PC-3 (cell line): ENCODE results near the gene EXO5. TPM values are rescaled to one million over a fixed set of nuclear protein-coding genes. Genes with fewer than 3 reads are reported as not detected.

Source experiments
- ATAC-seq: fragments of 200-7000 bp; cut with Tn5 transposase; 2 replicates; pipeline ENCODE4 v1.9.1; 2020; ENCODE audit warnings: mild to moderate bottlenecking, moderate library complexity
- BruUV-seq: library from RNA; stranded (reverse); fragments of 400-500 nt; replicated peaks from 2 replicates; lab custom pipeline; 2021; lab: Mats Ljungman, UMichigan
- CTCF ChIA-PET: fragments of 300-600 bp; sonication (Branson Sonifier 250); formaldehyde crosslinking; loops from one replicate; lab custom pipeline; 2022; ENCODE audit warnings: antibody characterized with exemption; lab: Charles Lee
- POLR2A ChIA-PET: fragments of 300-600 bp; sonication (Branson Sonifier 250); formaldehyde crosslinking; loops from one replicate; lab custom pipeline; 2022; ENCODE audit warnings: antibody characterized with exemption; ENCODE audit not compliant: unreplicated experiment; lab: Charles Lee
- DNase-seq: peaks from one replicate; pipeline ENCODE4 v3.0.0-alpha.2; 2015
- H2AFZ ChIP-seq: fragments of 300-600 bp; sonication (generic); 2 replicates; pipeline ENCODE4 v1.6.0; 2016; ENCODE audit warnings: antibody characterized with exemption, low read length
- H3F3A ChIP-seq: fragments of 300-600 bp; sonication (generic); one replicate; pipeline ENCODE4 v1.6.0; 2017; ENCODE audit warnings: antibody characterized with exemption, low read length, control low read depth, mild to moderate bottlenecking; ENCODE audit not compliant: unreplicated experiment
- H3K27ac ChIP-seq: fragments of 300-600 bp; sonication (generic); 2 replicates; pipeline ENCODE4 v1.5.1; 2016; ENCODE audit warnings: mild to moderate bottlenecking, low read length
- H3K27me3 ChIP-seq: fragments of 300-600 bp; sonication (generic); 2 replicates; pipeline ENCODE4 v1.6.1; 2016; ENCODE audit warnings: low read length, mixed read lengths
- H3K36me3 ChIP-seq: fragments of 300-600 bp; sonication (generic); 2 replicates; pipeline ENCODE4 v1.6.1; 2016; ENCODE audit warnings: low read depth, mixed run types, low read length, mixed read lengths
- H3K4me1 ChIP-seq: fragments of 300-600 bp; sonication (generic); 2 replicates; pipeline ENCODE4 v1.5.1; 2016; ENCODE audit warnings: low read length; ENCODE audit not compliant: insufficient read depth
- H3K4me2 ChIP-seq: fragments of 300-600 bp; sonication (generic); 2 replicates; pipeline ENCODE4 v1.6.0; 2016; ENCODE audit warnings: low read length
- H3K4me3 ChIP-seq: fragments of 300-600 bp; sonication (generic); 2 replicates; pipeline ENCODE4 v1.5.1; 2016; ENCODE audit warnings: mild to moderate bottlenecking, low read length, mixed read lengths
- H3K79me2 ChIP-seq: fragments of 300-600 bp; sonication (generic); 2 replicates; pipeline ENCODE4 v1.6.1; 2017; ENCODE audit warnings: low read length, mixed read lengths
- H3K9ac ChIP-seq: fragments of 300-600 bp; sonication (generic); 2 replicates; pipeline ENCODE4 v1.6.0; 2016; ENCODE audit warnings: mild to moderate bottlenecking, low read length
- H3K9me2 ChIP-seq: fragments of 300-600 bp; sonication (generic); replicated peaks from 2 replicates; pipeline ENCODE4 v1.6.1; 2016; ENCODE audit warnings: mixed run types, low read length, mixed read lengths
- H3K9me3 ChIP-seq: fragments of 300-600 bp; sonication (generic); 2 replicates; pipeline ENCODE4 v1.6.1; 2016; ENCODE audit warnings: low read length, mixed read lengths
- H4K20me1 ChIP-seq: fragments of 300-600 bp; sonication (generic); 2 replicates; pipeline ENCODE4 v1.6.1; 2016; ENCODE audit warnings: low read length, mixed read lengths
- CTCF ChIP-seq: fragments of 300-600 bp; sonication (generic); conservative IDR thresholded peaks from 2 replicates; pipeline ENCODE4 v1.5.1; 2017; ENCODE audit warnings: antibody characterized with exemption, low read depth, mild to moderate bottlenecking, low read length
- EZH2 ChIP-seq: fragments of 300-600 bp; sonication (generic); IDR thresholded peaks from one replicate; pipeline ENCODE4 v1.6.1; 2017; ENCODE audit warnings: antibody characterized with exemption, mild to moderate bottlenecking, low read length; ENCODE audit not compliant: unreplicated experiment
- EZH2phosphoT487 ChIP-seq: fragments of 300-600 bp; sonication (generic); IDR thresholded peaks from 2 replicates; pipeline ENCODE4 v1.6.1; 2018; ENCODE audit warnings: mild to moderate bottlenecking, antibody characterized with exemption, low read length, borderline replicate concordance
- intact Hi-C: fragments of 100-400 bp; cut with micrococcal nuclease; formaldehyde crosslinking; loops from 2 replicates; pipeline ENCODE4 v1.9.0; 2023
- total RNA-seq: library from RNA; depleted of rRNA; stranded (reverse); fragments of >200 nt; gene quantifications from 2 replicates; pipeline ENCODE4 v1.2.3, GENCODE V29; 2014; rRNA removed

The EXO5 gene
- total RNA-seq, 1 experiment from 2014 or later: 7.4 TPM

- TF ChIP-seq CTCF (no peak), EZH2phosphoT487 (no peak), EZH2 (no peak)
- intact Hi-C loops: no loop called here
- H3K4me1 ChIP-seq: no peaks in the 10 kb centered on the region
- H3K27me3 ChIP-seq: no peaks in the 10 kb centered on the region
- no peak overlapping the region for H3K9ac ChIP-seq
- DNase-seq (no peak), ATAC-seq (no peak)
- no peak overlapping the region for H3K4me2 ChIP-seq
- ChIA-PET POLR2A (no interaction called here), CTCF (no interaction called here)
- no peaks in the 10 kb centered on the region for H3K36me3 ChIP-seq
- H3K9me3 ChIP-seq: no peaks in the 10 kb centered on the region
- no peak overlapping the region for H2AFZ ChIP-seq
- no peaks in the 10 kb centered on the region for H3K79me2 ChIP-seq
- no peaks in the 10 kb centered on the region for H3F3A ChIP-seq
- H4K20me1 ChIP-seq: no peaks in the 10 kb centered on the region
- H3K4me3 ChIP-seq: no peak overlapping the region
- no peak overlapping the region for H3K27ac ChIP-seq
- BruUV-seq: no TSS peak
- no peaks in the 10 kb centered on the region for H3K9me2 ChIP-seq
Measured at GRCh38 chr1:40563266-40563665, 54.7 kb downstream of the EXO5 start.

- H2AFZ ChIP-seq: no peak overlapping the region
- intact Hi-C loops: no loop called here
- H3K27ac ChIP-seq: no peak overlapping the region
- POLR2A ChIA-PET: no interaction called here
- H3K4me3 ChIP-seq: no peak overlapping the region
- no peaks in the 10 kb centered on the region for H3K4me1 ChIP-seq
- H3K79me2 ChIP-seq: no peaks in the 10 kb centered on the region
- H3K36me3 ChIP-seq: no peaks in the 10 kb centered on the region
- no peaks in the 10 kb centered on the region for H3K9me3 ChIP-seq
- H3K4me2 ChIP-seq: no peak overlapping the region
- H3K9me2 ChIP-seq: no peaks in the 10 kb centered on the region
- ATAC-seq (no peak), DNase-seq (no peak)
- CTCF ChIA-PET: no interaction called here
- H3K9ac ChIP-seq: no peak overlapping the region
- peaks cover 5% of the 10 kb centered on the region for H3K27me3 ChIP-seq
- no TSS peak for BruUV-seq
- no peaks in the 10 kb centered on the region for H3F3A ChIP-seq
- no peaks in the 10 kb centered on the region for H4K20me1 ChIP-seq
- no peak for TF ChIP-seq CTCF
Measured at GRCh38 chr1:40564506-40564905, 55.9 kb downstream of the EXO5 start.

GRCh38 chr1:40564913-40565312, 56.3 kb downstream of the EXO5 start:
- Histone ChIP-seq H3K27ac (no peak overlapping the region), H3K9ac (no peak overlapping the region), H3F3A (no peaks in the 10 kb centered on the region), H3K4me1 (no peaks in the 10 kb centered on the region), H3K36me3 (no peaks in the 10 kb centered on the region), H4K20me1 (no peaks in the 10 kb centered on the region), H3K9me2 (no peaks in the 10 kb centered on the region), H3K9me3 (no peaks in the 10 kb centered on the region), H3K27me3 (peaks cover 5% of the 10 kb centered on the region), H2AFZ (no peak overlapping the region), H3K4me2 (no peak overlapping the region), H3K4me3 (no peak overlapping the region), H3K79me2 (no peaks in the 10 kb centered on the region)
- BruUV-seq: no TSS peak
- DNase-seq (no peak), ATAC-seq (no peak)
- intact Hi-C loops: no loop called here
- ChIA-PET CTCF (no interaction called here), POLR2A (no interaction called here)
- TF ChIP-seq EZH2phosphoT487 (no peak), CTCF (no peak), EZH2 (no peak)

Other genes with a start within 250 kb of the EXO5 start
- gene COL9A2, start 191.5 kb upstream of the EXO5 start, total RNA-seq: 4.4 and 7.0 TPM in 2 replicates
- 48.1 and 51.0 TPM in 2 replicates for gene SMAP2, start 135.0 kb upstream of the EXO5 start, total RNA-seq
- gene ZFP69B, start 58.3 kb upstream of the EXO5 start, total RNA-seq: 2.5 and 3.0 TPM in 2 replicates
- 0.15 TPM in 1 of 2 replicates, not detected in the other for gene ZFP69, start 31.5 kb upstream of the EXO5 start, total RNA-seq
- 2.1 and 6.0 TPM in 2 replicates for gene ZNF684, start 22.9 kb downstream of the EXO5 start, total RNA-seq
- gene RIMS3, start 156.9 kb downstream of the EXO5 start, total RNA-seq: 2.9 and 4.2 TPM in 2 replicates
- gene NFYC, start 182.9 kb downstream of the EXO5 start, total RNA-seq: 49.4 and 52.6 TPM in 2 replicates